GM18951 (cell line): ENCODE measurements around the gene AIFM3.

ENCODE experiments used
- POLR2A ChIP-seq: IDR thresholded peaks from 4 replicates; pipeline ENCODE4 v1.6.1; 2011; ENCODE audit warnings: mild to moderate bottlenecking; ENCODE audit not compliant: insufficient read length, insufficient read depth; ENCODE audit errors: extremely low read depth
- in situ Hi-C: fragments of 300-500 bp; cut with MboI; formaldehyde crosslinking; loops from one replicate; pipeline ENCODE4 v1.12.0; 2022; ENCODE audit warnings: low sequenced_read_pairs, mixed read lengths, inconsistent platforms; ENCODE audit not compliant: unreplicated experiment

Gene AIFM3

GRCh38 chr22:20980938-20981722 is 14.1 kb downstream of the AIFM3 start:
- no peak for TF ChIP-seq POLR2A
- in situ Hi-C loops: no loop called here

GRCh38 chr22:20981787-20982562 is 14.9 kb downstream of the AIFM3 start, which contains the start of gene LZTR1:
Gene LZTR1, plus strand, starts transcription at chr22:20982297. Its CDS starts 75 bp downstream, at chr22:20982372.
- TF ChIP-seq POLR2A: peak; percentile 99
- in situ Hi-C loops: no loop called here

GRCh38 chr22:20982563-20982882 is 15.5 kb downstream of the AIFM3 start:
- TF ChIP-seq POLR2A: no peak
- in situ Hi-C loops: no loop called here

GRCh38 chr22:20983081-20983771 is 16.2 kb downstream of the AIFM3 start:
- in situ Hi-C loops: no loop called here

GRCh38 chr22:20985720-20986119 is 18.7 kb downstream of the AIFM3 start:
- in situ Hi-C loops: no loop called here
- TF ChIP-seq POLR2A: no peak

More at GRCh38 chr22:20983081-20983771, 16.2 kb downstream of the AIFM3 start:
- TF ChIP-seq POLR2A: no peak

GRCh38 chr22:20986365-20986764 is 19.3 kb downstream of the AIFM3 start:
- TF ChIP-seq POLR2A: no peak
- in situ Hi-C loops: no loop called here

- in situ Hi-C loops: no loop called here
- TF ChIP-seq POLR2A: no peak
These were observed 20.3 kb downstream of the AIFM3 start for GRCh38 chr22:20987375-20987774.

GRCh38 chr22:20988573-20989322 is 21.7 kb downstream of the AIFM3 start:
- no peak for TF ChIP-seq POLR2A
- in situ Hi-C loops: no loop called here

- TF ChIP-seq POLR2A: no peak
- in situ Hi-C loops: no loop called here
These were observed 22.5 kb downstream of the AIFM3 start for GRCh38 chr22:20989323-20990138.

GRCh38 chr22:20990184-20991180 is 23.4 kb downstream of the AIFM3 start:
- TF ChIP-seq POLR2A: no peak
- in situ Hi-C loops: no loop called here
